Thyroid gland (tissue), 4 donors: ENCODE results near the gene CDH1.

Source experiments
- CTCF ChIP-seq, 6 experiments: fragments of 200-600 bp in 3 of 6; fragments of 450-650 bp in 3 of 6; sonication (generic) in 3 of 6; IDR thresholded peaks; one replicate each; pipeline ENCODE4 v1.5.1; 2016 to 2019; ENCODE audit warnings: antibody characterized with exemption in 6 of 6, mild to moderate bottlenecking in 2 of 6, inconsistent platforms in 1 of 6, moderate library complexity in 1 of 6
- POLR2A ChIP-seq, 2 donors: fragments of 450-650 bp; IDR thresholded peaks; one replicate each; pipeline ENCODE4 v1.6.1; 2017; ENCODE audit warnings: antibody characterized with exemption in 2 of 2, mild to moderate bottlenecking in 2 of 2, moderate library complexity in 1 of 2

GRCh38 chr16:68743664-68744063 lies 6.6 kb downstream of the CDH1 start:
- TF ChIP-seq CTCF (IDR thresholded peaks at IDR 0.05), result no peak
- no peak for TF ChIP-seq POLR2A (IDR thresholded peaks at IDR 0.05)
